Measurements from ENCODE around the gene TMX1.

Gene TMX1

DNA sequence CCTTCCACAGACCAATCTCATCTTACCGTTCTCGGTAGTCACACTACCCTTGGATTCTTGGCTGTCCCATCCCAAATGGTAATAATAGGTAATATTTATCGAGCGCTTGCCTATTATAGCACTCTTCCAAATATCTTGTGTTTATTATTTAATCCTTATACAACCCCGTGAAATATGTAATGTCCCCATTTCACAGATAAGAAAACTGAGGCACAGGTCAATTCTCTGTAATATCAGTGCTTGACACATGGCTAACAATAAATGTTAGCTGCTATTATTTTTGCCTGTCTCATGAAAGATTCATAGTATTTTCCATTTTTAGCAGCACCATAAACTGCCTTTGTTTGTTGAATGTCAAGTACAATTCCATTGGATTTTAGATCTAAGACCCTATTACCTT, 4.5 kb downstream of the TMX1 start:
- DNase-seq: no peak

DNA sequence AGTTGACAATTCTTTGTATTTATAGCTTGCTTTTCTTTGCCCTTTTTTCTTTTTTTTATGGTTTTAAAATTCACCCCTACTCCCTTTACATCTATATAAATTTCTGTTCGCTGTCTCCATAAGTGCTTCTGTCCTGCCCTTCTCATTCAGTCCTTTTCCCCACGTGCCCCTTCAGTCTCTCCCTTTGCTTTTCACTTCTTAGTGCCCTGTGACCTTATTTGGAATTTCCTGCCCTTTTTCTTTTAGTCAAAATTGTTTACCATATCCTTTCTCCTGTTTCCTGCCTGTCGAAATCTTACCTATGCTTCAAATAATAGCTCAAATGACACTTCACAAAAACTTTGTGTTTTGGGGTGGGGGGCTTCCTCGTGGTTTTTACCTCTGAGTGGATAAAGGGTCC, 6.0 kb downstream of the TMX1 start:
- no peak for DNase-seq

DNA sequence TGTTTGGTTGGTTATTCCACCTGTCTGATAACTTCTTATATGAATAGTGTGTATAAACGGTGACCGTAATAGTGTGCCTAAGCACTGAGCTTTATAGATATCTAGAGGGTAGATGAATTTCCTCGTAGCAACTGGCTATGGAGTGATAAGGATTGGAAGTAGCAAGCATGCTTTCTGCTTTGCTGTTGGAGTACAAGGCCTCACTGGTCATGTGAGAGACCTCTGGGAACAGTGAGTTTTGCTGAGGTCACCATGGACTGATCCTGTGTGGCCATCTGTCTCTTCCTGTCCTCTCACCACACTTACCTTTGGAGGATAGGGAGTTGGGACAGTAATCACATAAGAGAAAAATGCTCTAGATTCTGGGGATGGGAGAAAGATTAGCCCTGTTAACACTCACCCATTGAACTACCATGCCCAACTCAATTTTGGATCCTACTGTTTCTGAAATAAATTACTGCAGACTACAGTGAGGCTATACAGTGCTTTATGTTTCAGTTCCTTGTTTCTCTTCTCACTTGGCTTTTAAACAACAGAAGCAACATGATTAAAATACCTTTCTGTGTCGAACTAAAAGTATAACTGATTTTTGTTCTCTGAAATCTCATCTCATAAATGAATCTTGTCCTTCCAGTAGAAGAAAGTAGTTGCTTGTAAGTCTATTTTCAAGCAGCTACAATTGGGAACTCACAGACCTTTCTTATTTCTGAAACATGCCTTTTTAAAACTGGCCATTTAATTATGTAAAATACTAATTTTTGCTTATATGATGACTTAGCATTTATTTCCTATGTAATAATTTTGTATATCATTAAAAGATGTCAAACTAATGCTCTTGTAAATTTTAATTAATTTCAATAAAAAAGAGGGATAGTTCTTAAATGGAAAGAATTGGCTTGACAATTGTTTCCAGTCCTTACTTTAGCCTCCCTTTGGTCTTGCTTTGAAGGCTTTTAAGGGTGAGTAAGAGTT, 8.3 kb downstream of the TMX1 start:
- no peak for DNase-seq

DNA sequence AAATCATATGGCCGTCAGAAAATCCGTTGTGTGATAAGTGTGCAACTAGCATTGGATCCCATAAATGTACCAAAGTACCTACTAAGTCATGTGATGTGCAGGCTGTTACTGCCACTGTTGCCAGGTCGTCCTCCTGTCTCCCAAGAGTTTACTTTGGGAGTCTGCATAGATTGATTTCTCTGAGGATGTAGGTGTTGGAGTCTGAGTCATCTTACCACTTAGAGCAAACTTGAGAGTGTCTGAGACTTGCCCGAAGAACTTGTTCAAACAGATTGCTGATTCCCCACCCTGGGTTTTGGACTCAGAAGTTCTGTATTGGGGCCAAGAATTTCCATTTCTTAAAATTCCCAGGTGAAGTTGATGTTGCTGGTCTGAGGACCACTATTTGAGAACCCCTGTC, 11.4 kb downstream of the TMX1 start:
- DNase-seq: no peak

DNA sequence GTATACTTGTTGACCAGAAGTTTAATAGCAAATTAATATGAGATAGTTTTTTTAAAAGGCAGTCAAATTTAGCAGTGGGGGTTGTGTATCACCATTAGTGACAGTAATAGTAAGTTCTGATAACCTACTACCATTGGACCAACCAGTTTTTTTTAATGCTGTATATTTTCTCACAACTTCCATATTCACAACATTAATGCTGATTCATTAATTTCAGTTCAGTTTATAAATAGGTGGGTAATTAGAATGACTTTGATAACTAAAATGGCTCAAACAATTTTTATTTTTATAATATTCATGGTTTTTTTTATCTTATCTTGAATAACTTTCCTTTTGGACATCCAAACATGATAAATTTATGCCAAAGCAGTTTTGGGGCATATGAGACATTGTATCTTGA, 13.8 kb downstream of the TMX1 start:
- no peak for DNase-seq

DNA sequence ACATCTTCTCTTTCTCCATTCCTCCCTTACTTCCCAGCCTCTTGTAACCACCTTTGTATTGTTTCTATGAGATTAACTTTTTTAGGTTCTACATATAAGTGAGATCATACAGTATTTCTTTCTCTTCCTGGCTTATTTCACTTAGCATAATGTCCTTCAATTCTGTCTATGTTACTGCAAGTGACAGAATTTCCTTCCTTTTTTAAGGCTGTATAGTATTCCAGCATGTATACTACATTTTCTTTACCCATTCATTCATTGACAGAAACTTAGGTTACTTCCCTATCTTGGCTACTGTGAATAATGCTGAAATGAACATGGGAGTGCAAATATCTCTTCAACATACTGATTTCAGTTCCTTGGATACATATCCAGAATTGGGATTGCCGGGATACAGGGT, 18.2 kb downstream of the TMX1 start:
- DNase-seq: no peak

DNA sequence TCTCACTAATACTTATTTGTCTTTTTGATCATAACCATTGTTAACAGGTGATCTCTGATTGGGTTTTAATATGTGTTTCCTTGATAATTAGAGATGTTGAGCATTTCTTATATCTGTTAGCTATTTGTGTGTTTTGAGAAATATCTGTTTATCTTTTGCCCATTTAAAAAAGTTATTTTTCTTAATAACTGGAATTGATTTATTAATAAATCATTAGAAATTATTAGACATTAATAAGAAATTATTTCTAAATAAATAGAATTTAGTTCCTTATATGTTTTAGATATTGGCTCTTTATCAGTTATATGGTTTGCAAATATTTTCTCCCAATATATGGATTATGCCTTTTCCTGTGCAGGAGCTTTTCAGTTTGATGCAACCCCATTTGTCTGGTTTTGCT, 18.7 kb downstream of the TMX1 start:
- DNase-seq: no peak

DNA sequence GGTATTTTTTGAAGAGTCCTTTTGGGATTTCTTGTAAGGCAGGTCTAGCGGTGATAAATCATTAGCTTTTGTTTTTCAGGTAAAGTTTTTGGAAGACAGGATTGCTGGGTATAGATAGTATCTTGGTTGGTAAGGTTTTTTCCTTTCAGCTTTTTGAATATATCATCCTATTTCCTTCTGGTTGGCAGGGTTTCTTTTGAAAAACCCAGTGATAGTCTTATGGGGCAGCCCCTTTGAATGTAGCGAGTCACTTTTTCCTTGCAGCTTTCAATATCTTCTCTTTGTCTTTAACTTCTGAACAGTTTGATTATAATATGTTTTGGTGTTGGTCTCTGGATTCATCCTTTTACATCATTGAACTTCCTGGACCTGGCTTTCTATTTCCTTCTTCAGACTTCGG, 20.2 kb downstream of the TMX1 start:
- no peak for DNase-seq

DNA sequence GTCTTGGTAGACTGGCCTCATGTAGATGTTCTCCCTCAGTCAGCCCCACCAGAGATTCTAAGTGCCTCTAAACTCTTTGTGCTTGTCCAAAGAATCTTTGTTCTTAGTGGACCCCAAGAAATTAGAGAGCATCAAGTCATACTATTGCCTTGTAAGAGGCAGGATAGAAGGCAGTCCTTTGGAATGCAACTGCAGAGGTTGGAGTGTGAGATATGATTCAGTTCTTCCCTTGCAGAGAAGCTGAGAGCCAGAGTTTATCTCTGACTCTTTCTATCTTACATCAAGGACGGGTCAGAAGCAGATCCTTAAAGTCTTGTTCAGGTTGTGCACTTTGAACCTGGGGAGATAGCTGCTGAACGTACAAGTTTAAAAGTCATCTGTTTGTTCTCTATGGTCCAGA, 21.1 kb downstream of the TMX1 start:
- DNase-seq: no peak

DNA sequence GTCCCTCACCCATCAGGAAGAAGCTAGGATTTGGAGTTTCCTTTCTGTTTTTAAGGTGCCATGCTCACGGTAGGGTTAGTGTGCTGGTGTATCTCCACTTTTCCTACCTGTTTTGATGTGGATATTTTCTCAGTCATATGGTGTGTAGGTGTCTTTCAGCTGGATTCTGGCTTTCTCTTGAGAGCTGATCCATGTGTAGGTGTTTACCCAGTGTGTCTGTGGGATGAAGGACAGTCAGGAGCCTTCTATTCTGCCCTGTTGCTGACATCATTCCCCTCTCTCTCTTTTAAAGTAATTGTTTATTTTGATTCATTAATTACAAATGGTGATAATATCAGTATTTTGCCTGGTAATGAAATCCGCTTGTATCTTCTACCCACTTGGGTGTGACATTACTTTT, 22.8 kb downstream of the TMX1 start:
- no peak for DNase-seq

DNA sequence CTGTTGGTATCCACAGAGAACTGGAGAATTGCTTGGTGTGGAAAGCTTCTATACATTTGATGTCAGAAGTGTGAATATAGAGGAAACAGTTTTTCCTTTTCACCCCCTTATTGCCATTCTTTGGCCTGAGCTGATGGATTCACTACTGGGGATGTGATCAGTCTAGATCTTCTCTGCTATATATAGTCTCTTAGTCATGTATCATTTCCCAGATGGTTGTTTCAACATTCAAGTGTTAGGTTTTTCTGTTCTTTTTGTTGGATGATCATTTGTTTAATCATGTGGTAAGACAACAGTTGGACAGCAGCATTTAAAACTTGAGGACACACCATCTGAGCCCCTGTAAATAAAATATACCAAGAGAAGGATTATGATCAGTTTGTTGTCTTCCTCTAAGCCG, 29.6 kb downstream of the TMX1 start:
- no peak for DNase-seq

DNA sequence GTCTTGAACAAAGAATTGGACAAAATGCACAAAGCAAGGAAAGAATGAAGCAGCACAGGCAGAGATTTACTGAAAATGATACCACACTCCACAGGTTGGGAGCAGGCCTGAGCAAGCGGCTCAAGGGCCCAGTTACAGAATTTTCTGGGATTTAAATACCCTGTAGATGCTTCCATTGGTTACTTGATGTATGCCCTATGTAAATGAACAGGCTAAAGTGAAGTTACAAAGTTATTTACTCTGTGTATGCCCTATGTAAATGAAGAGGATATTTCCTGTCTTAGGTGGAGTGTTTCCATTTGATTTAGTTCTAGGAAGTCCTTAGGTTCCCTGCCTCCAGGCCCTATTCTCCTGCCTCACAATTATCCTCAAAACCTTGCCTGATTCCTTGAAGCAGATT, 36.6 kb downstream of the TMX1 start:
- no peak for DNase-seq

DNA sequence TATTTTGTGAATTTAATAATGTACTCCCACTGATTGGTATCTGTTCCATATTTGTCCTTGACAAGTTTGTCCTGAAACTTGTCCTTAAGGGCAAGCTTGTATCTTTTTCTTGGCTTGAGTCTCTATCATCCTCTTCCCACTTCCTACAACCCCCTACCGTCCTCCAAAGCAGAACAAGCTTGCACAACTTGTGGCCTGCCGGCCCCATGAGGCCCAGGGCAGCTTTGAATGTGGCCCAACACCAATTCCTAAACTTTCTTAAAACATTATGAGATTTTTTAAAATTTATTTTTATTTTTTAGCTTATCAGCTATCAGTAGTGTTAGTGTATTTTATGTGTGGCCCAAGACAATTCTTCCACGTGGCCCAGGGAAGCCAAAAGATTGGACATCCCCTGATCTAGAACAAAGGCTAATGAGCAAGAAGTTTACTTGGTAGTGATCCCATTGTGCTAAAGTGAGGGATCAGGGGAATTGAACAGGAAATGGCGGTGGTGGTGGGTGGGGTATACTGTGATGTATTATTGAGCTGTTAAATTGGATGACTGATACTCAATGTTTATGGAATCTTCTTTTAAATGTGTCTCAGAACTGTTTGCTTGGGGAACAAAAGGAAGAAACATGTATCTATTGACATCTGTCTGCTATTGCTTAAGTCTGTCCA, 37.8 kb downstream of the TMX1 start:
- DNase-seq: no peak

DNA sequence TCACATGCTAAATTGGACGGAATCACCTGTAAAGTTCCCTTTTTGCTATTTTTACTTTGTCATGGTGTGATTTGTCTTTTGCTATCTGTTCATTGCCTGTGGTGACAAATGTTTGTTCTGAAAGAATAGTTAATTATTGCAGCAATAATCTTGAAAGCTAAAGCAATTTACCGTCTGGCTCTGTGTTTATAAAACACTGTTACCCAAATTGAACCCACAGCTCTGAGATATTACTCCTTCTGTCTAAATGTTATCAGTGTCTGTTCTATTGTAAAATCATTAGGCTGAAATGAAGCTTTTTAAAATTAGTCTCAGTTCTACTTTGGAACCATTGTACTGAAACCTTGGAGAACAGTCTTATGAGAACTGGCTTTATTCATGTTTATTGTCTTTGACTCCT, 42.5 kb downstream of the TMX1 start:
- DNase-seq: no peak

DNA sequence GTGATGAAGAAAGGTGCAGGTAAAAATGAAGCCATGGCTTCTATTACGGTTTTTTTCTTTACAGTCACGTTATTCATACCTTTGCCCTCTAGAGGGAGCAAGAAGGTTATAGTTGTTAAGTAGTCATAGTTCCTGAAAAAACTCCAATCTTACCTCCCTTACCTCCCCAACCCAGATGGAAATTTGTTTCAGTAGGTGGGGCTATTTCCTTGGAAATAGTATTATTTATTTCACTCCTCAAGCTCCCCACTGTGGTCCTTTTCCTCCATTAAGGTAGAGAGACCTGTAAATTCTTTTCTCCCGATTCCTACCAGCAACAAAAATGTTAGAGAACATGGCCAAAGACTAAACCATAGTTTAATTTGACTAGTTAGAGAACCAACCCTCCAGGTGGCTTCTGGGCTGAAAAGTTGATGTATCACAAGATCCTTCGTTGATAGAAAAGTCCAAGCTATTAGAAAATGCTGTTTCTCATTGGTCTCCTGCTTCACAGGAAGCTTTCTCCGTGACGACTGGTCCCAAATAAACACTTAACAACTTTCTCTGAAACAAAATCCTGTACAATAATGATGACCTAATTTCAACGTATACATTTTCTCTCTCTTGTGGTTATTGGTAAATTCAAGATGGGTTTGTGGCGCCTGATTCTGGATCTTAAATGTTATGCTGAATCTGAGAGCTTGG, 43.5 kb downstream of the TMX1 start:
- no peak for DNase-seq

DNA sequence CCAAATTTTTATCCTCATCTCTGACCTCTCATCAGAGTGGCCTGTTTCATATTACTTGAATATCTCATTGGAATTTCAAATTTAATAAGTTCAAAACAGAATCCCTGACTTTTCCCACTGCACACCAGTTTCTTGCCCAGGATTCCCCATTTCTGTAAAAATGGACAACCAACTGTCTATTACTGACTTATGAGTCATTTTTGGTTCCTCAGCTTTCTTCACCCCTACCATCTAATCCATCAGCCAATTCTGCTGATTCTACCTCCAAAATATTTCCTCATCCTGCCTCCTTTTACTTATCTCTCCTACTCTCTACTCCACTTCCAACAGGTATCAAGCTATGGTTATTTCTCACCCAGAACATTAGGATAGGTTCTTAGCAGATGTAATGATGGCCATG, 44.2 kb downstream of the TMX1 start:
- DNase-seq: no peak

DNA sequence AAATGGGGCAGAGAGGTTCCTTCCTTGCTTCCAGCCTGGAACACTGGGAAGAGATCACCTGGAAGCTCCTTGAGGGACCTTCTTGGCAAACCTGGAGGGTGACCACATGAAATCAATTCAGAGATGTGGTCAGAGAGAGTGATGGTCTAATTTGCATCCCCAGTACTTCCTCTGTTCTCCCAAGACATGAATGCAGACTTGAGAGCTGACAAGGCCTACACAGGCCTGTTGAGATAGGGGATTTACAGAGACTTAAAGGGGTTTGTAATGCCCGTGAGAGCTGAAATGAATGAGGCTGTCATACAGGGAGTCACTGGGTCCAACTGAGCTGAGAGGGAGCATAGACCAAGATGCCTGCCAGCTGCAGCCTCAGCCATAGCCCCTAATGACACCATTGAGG, 45.1 kb downstream of the TMX1 start:
- DNase-seq: no peak

DNA sequence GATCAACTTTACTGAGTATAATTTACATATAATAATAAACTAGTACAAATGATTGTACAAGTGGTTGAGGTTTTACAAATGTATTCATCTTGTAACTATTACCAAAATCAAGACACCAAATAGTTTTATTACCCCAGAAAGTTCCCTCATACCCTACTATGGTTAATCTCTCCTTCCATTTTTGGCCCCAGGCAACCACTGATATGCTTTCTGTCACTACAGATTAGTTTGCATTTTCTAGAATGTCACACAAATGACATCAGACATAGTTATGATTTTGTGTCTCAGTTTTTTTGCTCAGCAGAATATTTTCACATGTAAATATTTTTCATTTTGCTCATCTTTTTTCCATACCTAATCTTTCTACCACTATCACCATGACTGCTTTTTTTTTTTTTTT, 49.1 kb downstream of the TMX1 start:
- DNase-seq: no peak

DNA sequence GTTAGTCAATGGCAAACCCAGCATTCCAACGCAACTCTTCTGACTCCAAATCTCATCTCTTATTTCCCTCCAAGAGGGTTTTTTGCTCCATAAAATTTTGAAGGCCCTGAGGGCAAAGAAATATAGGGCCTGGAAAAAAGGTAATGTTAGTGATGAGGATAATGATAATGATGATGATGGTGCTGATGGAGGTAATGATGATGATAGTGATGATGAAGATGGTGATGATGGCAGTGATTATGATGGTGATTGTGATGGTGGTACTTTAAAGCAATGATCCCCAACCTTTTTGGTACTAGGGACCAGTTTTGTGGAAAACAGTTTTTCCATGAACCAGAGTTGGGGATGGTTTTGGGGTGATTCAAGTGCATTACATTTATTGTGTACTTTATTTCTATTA, 50.1 kb downstream of the TMX1 start:
- DNase-seq: no peak

DNA sequence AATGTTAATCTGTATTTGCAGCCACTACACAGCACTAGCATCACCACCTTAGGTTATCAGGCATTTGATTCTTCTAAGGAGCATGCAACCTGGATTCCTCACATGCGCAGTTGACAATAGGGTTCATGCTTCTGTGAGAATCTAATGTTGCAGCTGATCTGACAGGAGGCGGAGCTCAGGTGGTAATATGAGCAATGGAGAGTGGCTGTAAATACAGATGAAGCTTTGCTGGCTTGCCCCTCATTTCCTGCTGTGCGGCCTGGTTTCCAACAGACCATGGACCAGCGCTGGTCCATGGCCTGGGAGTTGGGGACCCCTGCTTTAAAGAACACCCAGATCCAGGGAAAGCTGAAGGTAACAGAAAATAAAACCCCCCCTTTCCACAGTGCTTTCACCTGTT, 51.0 kb downstream of the TMX1 start:
- no peak for DNase-seq

DNA sequence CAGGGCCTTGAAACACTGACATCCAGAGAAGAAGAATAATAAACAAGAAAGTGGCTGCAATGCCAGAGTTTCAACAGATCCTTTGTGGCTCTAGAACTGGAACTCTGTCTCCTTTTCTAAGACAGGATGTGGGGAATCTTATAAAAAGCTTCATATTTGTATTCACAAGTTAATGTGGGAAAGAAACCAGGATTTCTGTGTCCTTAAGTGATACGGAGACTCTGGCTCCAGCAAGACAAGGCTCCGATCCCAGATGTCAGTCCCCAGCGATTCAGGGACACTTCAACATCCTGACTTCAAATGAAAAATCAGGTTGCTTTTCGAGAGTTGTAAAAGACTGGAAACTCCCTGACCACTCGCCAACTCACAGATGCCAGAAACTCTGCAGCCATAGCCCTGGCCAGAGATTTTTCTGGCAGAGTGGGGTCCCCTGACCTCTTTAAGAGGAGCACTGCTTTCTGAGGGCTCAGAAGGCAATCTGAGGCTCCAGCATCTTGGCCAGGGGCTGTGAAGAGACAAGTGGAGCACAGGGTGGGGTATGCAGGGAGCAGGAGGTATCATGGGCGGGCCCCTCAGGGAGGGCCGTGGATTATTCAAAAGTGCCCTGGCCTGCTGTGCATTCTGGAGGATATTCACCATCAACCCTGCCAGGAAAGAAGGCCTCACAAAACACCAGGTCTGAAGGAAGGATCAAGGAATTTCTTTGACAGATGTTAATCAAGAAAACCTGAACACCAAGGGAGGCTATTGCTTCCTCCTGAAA, 53.3 kb downstream of the TMX1 start:
- DNase-seq: no peak

DNA sequence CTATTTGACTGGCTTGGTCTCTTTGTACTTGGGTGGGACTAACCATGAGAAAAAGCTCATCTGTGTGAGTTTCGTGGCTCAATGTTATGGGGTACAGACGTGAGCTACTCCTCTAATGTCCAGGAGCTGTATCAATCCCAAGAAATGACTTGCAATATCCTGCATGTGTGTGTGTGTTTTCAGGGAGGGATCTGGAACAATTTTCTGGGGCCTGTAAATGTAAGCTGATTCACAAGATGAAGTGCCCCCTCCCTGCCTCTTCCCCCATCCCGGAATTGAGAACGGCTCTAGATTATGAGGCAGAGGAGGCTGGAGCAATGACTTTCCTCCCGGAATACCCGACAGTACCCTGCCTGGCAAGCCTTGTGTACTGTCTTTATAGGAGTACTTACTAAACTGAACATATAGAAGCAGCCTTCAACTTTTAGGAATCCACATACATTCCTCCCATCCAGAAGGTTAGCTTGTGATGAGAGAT, 53.9 kb downstream of the TMX1 start:
- DNase-seq: no peak

DNA sequence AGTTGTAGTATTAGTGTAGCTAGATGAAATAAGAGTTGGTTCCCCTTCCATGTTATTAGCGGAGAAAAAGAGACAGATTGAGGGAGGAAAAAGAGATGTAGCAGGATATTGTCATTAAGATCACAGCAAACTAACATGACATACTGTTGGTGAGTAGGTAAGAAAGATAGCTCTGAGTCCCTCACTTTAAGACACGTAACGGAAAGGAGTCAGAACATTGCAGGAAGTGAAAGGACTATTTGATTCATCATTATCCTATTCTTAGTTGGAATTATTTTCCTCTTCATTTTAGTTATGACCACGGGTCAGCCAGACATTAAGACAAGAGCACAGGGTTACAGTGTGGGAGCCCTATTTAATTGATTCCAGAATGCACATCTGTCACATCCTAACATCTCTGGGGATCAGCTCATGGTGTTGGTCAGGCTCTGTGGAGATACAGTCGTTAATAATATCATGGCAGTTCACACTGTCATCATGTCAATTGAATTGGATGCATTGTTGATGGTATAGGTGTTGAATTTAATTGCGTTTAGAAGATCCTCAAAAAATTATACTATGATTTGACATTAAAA, 55.0 kb downstream of the TMX1 start:
- DNase-seq: no peak

Data from activated T-cell treated with anti-CD3 and anti-CD28 coated beads, Interleukin-2, amount 50 U/mL, for 1 hour (primary cell).